Effector CD8-positive, alpha-beta T cell (primary cell): ENCODE data around the gene SMKR1.
"Not testable (repeated sequence)": the region's sequence is repeated elsewhere in the genome, so short reads cannot be mapped to it uniquely, and the experiment has no call there.

Experiments
- DNase-seq: peaks from one replicate; lab custom pipeline; 2025; lab: John Stamatoyannopoulos, UW
- total RNA-seq, 4 experiments: gene quantifications; one replicate each; lab custom pipeline; 2026; lab: John Stamatoyannopoulos, UW

The SMKR1 gene
- total RNA-seq, result 1.4 to 4.8 (median 3.1) reads per million in 4 experiments

DNA sequence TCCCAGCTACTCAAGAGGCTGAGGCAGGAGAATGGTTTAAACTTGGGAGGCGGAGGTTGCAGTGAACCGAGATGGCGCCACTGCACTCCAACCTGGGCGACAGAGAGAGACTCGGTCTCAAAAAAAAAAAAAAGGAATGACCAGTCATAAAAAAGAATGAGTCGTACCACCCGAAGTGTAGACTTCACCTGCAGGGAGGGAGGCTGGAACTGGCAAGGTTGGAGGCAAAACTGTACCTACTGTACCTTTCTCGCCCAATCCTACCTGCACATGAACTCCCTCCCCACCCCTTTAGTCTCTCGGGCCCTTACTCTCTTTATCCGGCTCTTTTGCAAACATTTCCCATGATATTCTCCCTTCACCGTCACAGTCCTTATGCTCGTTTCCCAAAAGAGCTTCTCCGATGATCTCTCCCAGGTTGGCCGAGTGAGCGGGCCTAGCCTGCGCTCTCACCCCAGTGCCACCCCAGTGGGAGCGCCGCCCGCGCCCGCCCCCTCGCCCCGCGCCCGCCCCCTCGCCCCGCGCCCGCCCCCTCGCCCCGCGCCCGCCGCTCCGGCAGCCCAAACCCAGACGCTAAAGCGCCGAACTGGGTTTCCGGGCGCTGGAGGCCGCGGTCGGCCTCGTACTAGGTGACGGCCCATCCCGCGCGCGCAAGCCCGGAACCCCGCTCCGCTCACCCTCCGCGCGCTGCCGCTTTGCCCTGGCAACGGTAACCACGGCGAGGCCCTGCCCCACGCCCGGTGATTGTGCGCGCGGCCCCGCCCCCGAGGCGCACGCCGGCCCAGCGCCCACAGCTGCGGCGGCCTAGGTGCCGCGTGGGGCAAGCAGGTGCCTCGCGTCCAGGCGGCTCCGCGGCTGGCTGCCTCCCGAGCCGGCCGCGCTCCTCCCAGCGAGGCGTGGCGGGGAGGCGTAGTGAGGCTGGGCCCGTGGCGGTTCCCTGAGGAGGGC lies at the start of gene SMKR1:
Gene SMKR1, plus strand, starts transcription at position 772 of the 948 bp plus-strand sequence. CDS start 294 bp downstream, outside the sequence.
- DNase-seq, result peak; percentile 86

DNA sequence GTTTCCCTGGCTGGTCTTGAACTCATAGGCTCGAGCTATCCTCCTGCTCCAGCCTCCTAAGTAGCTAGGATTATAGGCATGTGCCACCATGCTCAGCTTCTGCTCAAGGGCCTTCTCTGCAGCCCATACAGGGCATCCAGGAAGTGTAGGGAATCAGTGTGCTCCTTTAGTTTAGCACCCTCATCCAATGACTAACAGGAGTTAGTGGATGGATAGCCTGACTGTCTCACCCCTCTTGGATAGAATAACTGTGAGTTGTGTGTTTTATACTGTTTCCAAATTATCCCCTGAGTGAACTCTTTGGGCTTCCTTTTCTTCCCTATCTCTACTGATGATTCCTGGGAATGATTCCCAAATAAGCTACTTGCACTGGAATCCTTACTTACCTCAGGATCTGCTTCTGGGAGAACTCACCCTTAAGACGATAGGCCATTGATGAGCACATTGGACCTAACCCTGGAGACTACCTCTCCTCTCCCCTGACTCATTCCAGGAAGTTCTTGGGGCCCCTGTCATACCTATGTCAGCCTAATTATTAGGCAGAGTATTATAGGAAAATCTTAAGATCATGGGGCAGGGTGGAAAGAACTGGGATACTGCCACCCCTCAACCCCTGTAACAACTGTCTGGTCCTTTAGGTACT lies 49.6 kb upstream of the SMKR1 start:
- no peak for DNase-seq

DNA sequence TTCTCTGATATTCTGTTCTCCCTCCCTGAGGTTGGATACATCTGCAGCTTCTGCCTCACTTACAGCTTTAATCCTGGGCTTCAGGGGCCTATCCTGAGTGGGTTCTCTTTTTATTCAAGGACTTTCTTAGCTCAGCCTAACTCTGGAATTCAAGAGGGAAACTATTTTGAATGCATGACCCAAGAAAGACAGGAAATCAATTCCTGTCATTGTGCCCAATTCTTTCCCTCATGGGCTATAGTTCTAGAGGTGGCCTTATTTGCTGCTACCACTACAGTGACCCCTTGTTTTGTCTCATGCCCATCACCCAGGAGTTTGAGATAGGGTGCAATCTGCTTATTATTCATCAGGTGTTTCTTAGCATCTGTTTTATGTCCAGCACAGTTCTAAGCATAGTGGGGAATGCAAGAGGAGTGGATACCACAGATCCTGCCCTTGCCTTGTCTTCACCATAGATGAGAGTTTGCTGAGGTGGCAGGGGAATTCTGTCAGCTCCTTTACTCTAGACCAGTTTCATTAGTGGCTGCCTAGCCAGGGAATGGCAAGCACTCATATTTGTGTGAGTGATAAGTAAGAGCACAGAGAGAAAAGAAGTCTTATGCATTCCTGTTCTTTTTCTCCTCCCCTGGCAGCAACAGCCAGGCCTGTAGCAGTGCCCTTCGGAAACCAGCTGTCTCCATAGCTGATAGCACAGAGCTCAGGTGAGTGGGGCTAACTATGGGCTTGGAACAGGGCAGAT lies 48.7 kb upstream of the SMKR1 start:
- no peak for DNase-seq

DNA sequence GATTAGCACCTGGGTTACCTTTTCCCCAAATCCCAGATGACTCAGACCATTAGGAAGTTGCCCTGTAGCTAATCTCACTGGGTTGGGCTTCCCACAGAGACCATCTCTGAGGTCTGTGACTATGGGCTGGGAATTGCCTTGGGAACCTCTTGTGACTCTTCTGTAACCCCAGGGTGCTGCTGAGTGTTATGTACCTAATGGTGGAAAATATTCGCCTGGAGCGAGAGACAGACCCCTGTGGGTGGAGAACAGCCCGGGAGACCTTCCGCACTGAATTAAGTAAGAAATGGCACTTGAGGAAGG lies 48.1 kb upstream of the SMKR1 start:
- DNase-seq, result no peak

DNA sequence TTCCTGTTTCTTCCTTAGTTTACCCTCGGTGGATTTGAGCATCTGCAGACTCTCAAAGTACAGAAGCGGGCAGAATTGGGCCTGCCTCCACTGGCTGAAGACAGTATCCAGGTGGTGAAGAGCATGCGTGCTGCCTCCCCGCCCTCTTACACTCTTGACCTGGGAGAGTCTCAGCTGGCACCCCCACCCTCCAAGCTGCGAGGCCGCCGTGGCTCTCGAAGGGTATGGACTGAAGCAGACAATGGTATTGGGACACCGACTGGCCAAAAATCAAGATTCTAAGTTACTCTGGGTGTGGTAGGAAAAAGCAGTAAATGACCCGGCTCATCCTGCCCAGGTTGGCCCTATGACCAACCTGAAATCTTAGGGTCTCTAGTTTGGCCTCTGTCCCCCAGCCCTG lies 45.9 kb upstream of the SMKR1 start:
- no peak for DNase-seq

DNA sequence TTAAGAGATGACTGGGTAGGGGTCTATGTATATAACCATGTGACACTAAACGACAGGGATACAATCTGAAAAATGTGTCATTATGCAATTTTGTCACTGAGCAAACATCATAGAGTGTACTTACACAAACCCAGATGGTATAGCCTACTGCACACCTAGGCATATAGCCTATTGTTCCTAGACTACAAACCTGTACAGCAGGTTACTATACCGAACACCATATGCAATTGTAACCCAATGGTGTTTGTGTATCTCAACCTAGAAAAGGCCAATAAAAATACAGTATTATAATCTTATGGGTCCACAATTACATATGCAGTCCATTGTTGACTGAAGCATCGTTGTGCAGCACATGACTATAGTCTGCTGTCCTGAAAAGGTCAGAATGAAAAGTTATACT lies 45.2 kb upstream of the SMKR1 start:
- DNase-seq, result no peak

DNA sequence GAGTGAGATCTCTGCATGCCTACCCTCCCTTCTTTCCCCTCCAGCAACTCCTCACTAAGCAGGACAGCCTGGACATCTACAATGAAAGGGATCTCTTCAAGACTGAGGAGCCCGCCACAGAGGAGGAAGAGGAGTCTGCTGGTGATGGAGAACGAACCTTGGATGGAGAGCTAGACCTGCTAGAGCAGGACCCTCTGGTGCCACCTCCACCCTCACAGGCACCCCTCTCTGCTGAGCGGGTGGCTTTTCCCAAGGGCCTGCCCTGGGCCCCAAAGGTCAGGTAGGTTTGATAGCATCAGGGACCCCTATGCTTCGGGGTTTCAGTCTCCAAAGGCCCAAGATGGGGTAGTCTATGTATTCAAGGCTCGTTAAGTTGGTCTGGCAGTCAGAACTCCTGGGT lies 44.2 kb upstream of the SMKR1 start:
- no peak for DNase-seq

DNA sequence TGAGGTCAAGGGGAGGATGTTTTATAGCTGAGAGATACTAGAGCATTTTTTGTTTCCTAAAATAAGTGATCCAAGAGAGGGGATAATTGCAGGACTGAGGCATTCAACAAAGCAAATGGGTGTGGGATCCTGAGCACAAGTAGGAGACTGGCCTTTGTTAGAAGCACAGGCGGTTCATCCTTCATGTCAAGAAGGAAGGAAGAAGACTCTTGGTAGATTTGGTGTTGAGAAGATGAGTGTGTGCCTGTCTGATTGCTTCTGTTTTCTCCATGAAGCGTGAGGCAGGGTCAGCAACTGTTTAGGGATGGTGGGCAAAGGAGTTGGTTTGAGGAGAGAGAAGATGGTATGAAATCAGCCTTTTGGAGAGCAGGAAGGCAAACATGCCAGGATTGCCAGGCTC lies 40.5 kb upstream of the SMKR1 start:
- DNase-seq, result no peak

DNA sequence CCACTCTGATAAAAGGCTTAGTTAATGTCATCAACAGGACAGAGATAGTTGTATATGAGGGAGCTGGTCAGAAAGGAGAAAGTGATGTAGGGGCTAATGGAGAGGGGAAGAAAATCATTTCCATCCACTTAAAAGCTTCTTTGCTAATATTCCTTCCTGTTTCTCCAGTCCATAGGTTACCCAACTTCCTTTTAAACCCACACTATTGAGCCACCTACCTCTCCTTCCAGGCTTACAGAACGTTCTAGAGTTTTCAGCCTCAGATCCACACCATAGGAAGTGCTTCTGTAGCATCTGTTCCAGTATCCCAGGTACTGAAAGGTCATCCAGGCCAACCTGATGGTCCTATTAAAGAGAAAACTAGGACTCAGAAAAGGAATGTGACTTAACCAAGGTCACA lies 39.9 kb upstream of the SMKR1 start:
- DNase-seq, result no peak

DNA sequence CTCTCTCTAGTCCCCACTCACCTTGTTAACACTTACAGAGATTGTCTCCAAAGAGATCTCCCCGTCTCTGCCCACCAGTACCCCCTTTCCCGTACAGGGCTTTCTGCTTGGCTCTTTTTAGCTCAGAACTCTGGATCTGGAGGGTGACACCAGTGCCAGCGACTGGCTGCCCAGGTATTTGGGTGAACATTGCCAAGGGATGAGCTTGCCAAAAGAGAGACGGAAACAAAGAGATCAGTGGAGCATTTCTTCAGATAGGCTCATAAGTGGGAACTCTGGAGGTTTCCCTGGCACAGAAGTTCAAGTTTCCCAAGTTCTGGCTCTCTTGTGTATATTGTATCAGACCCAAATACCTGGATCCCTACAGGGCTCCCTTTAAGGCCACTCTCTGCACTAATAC lies 38.1 kb upstream of the SMKR1 start:
- no peak for DNase-seq

DNA sequence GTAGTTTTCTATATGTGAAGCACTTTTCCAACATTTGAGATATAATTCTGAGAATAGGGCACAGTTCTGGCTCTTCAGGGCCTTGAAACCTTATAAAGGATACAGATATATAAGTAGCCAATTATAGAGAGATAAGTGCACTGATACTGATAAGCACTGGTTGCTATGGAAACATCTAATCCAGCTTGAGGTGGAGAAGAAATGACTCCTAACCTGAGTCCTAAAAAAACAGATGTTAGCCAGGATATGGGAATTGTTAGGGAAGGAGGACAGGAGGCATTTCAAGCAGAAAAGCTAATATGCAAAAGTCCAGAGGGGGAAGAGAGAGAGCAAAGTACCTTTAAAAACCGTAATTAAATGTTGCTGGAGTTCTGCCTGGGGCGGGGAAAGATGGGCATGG lies 37.3 kb upstream of the SMKR1 start:
- no peak for DNase-seq

DNA sequence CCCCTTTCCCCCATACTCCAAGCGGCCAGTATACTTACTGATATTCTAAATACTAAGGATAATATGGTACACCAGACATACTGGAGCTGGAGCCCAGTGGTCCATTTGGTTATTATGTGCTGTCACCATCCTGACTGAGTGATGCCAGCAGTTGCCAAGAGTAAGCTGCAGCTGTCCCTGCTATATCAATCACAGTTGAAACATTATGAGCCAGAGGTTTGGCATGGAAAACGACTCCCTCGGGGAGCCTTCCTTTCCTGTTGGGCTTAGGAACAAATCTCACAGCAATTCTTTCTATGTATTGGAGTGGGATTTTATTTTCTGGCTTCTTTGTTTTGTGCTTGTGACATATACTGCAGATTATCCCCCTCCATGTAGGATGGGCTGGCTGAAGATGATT lies 35.5 kb upstream of the SMKR1 start:
- no peak for DNase-seq

DNA sequence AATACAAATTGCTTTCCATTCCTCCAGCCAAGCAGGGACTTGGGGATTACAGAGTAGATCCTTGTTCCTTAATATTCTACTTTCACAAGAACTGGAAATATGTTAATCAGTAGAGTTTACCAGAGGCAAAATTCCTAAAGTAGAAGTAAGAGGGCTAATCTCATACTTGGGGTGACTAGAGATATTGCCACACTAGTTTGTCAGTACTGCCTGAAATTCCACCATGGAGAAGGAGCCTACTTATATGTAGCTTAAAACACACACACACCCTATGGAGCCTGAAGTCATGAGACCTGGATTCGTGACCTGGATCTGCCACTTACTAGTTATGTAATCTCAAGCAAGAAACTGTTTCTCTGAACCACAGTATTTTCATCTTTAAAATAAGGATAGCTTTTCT lies 34.2 kb upstream of the SMKR1 start:
- DNase-seq, result no peak

DNA sequence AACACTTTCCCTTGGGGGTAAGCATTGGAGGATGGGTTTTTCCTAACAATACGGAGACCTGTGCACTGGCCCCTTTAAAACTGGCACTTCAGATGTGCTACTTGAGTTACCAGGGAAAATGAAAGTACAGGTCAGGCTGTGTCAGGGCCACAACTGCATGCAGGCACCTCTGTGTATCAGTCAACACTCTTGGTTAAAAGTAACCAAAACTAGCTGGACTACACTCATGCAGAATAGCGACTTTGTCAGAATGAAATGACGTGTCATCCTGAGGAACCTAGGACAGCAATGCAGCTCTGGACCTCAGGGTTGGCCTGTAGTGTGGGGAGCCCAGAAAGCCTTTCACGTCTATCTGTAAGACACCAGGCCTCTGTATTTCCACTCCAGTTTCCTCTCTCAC lies 33.8 kb upstream of the SMKR1 start:
- no peak for DNase-seq

DNA sequence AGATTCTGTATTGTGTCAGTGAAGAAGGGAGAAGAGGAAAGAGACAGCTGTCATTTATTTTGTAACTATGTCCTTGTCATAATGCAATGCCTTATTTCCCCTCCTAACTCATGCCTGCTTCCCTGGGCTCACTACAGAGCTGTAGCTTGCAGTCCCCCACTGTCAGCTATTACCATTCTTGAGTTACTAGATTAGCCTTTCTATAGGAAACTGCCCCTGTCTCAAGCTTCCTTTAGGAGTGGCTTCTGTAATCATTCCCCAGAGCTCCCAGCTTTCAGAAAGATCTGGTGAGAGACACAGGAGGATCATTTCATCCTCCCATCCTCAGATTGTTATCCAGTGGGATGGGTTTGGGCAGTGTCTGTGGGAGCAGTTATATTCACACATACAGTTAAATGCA lies 32.4 kb upstream of the SMKR1 start:
- no peak for DNase-seq

DNA sequence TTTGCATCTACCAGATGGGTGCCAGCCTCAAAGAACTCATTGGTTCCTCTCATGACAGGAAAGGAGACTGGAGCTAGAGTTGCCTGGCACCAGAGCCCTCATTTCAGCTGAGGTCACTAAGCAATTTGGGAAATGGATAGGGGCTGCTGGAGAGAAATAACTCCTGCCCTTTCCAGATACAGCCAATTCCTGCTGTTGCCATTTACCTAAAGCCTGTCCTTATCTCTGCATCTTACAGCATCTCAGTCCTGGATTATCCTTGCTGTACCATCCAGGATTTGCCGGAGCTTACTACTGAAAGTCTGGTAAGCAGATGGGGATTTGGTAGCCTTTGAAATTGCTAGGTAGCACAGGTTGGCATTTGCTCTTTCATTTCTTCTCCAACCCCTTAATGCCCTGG lies 31.9 kb upstream of the SMKR1 start:
- DNase-seq, result no peak

DNA sequence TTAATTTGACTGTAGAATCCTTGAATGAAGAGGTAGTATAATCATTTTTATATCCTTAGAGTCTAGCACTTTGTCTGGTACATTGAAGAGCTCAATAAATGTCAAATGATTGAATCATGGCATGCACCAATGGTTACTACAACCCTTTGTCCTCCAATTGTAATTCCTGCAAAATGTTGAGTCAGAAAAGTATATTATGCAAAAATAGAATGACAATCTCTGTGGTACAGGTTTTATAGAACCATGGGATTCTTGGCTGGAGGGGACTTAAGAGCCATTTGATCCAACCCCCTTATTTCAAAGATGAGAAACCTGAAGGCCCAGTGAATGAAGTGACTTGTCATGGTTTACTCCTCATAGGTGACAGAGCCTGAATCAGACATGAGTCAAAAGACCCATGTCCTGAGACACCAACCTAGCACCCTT lies 30.9 kb upstream of the SMKR1 start:
- no peak for DNase-seq

DNA sequence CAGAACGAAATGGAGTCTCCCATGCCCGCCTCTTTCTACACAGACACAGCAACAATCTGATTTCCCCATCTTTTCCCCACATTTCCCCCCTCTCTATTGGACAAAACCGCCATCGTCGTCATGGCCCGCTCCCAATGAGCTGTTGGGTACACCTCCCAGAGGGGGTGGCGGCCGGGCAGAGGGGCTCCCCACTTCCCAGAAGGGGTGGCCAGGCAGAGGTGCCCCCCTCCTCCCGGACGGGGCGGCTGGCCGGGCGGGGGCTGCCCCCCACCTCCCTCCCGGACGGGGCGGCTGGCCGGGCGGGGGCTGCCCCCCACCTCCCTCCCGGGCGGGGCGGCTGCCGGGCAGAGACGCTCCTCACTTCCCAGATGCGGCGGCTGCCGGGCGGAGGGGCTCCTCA lies 26.4 kb upstream of the SMKR1 start:
- not testable (repeated sequence) for DNase-seq

DNA sequence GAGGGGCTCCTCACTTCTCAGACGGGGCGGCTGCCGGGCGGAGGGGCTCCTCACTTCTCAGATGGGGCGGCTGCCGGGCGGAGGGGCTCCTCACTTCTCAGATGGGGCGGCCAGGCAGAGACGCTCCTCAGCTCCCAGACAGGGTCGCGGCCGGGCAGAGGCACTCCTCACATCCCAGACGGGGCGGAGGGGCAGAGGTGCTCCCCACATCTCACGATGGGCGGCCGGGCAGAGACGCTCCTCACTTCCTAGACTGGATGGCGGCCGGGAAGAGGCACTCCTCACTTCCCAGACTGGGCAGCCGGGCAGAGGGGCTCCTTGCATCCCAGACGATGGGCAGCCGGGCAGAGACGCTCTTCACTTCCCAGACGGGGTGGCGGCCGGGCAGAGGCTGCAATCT lies 25.9 kb upstream of the SMKR1 start:
- DNase-seq, result not testable (repeated sequence)

DNA sequence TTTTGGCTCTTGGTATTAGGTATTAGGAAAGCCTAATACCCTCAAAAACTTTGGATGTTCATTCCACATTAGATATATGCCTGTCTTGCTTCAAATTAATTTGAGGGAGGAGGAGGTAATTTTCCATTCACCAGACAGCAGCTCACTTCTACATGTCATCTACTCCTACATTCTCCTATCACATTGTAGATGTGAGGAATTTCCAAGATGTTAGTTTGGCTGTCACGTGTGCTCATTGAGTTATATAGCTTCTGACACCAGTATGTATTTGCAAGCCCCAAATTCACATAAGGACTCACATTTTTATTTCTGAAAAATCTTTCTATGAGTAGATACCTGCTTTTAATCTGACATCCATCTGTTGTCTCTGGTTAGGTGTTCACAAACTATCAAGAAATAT lies 22.5 kb upstream of the SMKR1 start:
- no peak for DNase-seq

DNA sequence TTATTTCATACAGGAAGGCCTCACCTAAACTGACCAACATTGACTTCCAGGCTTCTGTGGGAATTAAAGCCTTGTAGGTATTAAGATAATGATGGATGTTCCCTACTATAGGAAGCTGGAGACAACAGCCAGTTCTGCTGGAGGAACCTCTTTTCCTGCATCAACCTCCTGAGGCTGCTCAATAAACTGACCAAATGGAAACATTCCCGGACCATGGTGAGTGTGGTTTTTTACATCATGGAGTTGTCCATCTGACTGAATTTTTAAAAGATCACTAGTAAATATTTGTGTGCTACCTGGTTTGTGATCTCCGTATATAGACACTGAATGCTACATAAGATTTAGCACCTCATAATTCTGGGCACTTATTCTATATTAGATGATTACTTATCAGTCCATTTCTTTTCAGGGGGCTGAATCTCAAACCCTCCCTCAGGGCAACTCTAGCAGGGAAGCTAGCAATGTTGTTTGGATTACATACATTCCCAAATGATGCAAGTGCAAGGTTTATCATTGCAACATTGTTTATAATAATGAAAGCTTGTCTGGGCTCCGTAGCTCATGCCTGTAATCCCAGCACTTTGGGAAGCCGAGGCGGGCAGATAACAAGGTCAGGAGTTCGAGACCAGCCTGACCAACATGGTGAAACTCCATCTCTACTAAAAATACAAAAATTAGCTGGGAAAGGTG lies 21.5 kb upstream of the SMKR1 start:
- DNase-seq, result no peak

DNA sequence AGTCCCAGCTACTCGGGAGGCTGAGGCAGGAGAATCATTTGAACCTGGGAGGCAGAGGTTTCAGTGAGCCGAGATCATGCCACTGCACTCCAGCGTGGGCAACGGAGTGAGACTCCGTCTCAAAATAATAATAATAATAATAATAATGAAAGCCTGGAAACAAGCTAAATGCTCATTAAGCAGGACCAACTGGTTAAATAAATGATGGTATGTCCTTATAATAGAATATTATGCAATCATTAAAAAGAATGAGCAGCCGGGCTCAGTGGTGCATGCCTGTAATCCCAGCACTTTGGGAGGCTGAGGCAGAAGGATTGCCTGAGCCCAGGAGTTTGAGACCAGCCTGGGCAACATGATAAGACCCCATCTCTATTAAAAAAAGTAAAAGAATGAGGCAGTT lies 21.0 kb upstream of the SMKR1 start:
- DNase-seq, result not testable (repeated sequence)
